Peyer's patch (tissue), 4 donors: ENCODE results near the gene CFAP69.

Source experiments
- CTCF ChIP-seq, 6 experiments: fragments of 450-650 bp in 4 of 6; fragments of 200-600 bp in 2 of 6; sonication (generic) in 1 of 6; IDR thresholded peaks; one replicate each; pipeline ENCODE4 v1.5.1; 2017 to 2019; ENCODE audit warnings: antibody characterized with exemption in 6 of 6, mild to moderate bottlenecking in 3 of 6, moderate library complexity in 1 of 6
- POLR2A ChIP-seq, 2 donors: fragments of 450-650 bp; IDR thresholded peaks; one replicate each; pipeline ENCODE4 v1.5.1; 2017; ENCODE audit warnings: antibody characterized with exemption in 2 of 2, mild to moderate bottlenecking in 2 of 2, moderate library complexity in 2 of 2

- TF ChIP-seq CTCF (IDR thresholded peaks at IDR 0.05) (peak in 4 of 6 experiments; percentile 11 to 59 (median 52)), POLR2A (IDR thresholded peaks at IDR 0.05) (peak in 1 of 2 donors; percentile 21)
Observed at GRCh38 chr7:90244909-90245851, at the start of gene CFAP69.
